Nephron (organoid): Measurements from ENCODE around the gene LHX4.

Source experiments
- H3K27ac Mint-ChIP-seq, 3 experiments: 2 replicates each; pipeline ENCODE4 v1.8.0; 2020; ENCODE audit warnings: mixed read lengths in 3 of 3, mild to moderate bottlenecking in 2 of 3, moderate library complexity in 1 of 3
- H3K27me3 Mint-ChIP-seq: 2 replicates; pipeline ENCODE4 v1.8.0; 2021; ENCODE audit warnings: low read depth, mild to moderate bottlenecking, moderate library complexity, mixed read lengths
- H3K36me3 Mint-ChIP-seq: 2 replicates; pipeline ENCODE4 v1.8.0; 2020; ENCODE audit warnings: low read depth, mixed read lengths
- H3K4me1 Mint-ChIP-seq: 2 replicates; pipeline ENCODE4 v1.8.0; 2020; ENCODE audit warnings: mixed read lengths
- H3K4me3 Mint-ChIP-seq, 3 experiments: 2 replicates each; pipeline ENCODE4 v1.8.0; 2020; ENCODE audit warnings: mild to moderate bottlenecking in 3 of 3, mixed read lengths in 3 of 3, moderate library complexity in 2 of 3
- H3K9me3 Mint-ChIP-seq: 2 replicates; pipeline ENCODE4 v1.8.0; 2020; ENCODE audit warnings: mixed read lengths
- TF ChIP-seq, protein P1 (sequence below), 3 experiments: fragments of 200-600 bp; sonication (generic); IDR thresholded peaks; one replicate each; pipeline ENCODE4 v1.5.0; 2021; ENCODE audit warnings: antibody characterized with exemption in 3 of 3; ENCODE audit not compliant: unreplicated experiment in 3 of 3

LHX4 gene

DNA sequence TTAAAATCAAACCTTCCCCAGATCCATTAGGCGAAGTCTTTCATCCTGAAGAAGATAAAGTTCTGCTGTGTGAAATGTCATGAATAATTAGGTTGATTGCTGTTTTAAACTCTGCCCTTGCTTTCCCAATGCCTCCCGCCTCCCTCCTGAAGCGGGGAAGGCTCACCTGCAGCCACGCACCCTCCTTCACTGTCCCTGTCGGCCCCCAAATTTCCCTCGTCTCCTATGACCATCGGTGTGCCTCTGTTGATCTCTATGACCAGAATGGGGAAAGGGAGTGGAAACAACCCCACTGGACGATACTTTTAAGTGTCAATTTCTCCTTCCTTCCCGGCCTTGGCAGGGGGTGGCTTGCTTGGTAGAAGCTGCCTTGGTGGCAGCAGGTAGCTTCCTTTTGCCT, 35.1 kb downstream of the LHX4 start:
- H3K4me1 Mint-ChIP-seq: peaks cover 34% of the 10 kb centered on the region
- H3K27ac Mint-ChIP-seq: no peak overlapping the region
- H3K36me3 Mint-ChIP-seq: no peaks in the 10 kb centered on the region
- H3K9me3 Mint-ChIP-seq: no peaks in the 10 kb centered on the region
- H3K4me3 Mint-ChIP-seq: no peak overlapping the region
- TF ChIP-seq, protein P1, sequence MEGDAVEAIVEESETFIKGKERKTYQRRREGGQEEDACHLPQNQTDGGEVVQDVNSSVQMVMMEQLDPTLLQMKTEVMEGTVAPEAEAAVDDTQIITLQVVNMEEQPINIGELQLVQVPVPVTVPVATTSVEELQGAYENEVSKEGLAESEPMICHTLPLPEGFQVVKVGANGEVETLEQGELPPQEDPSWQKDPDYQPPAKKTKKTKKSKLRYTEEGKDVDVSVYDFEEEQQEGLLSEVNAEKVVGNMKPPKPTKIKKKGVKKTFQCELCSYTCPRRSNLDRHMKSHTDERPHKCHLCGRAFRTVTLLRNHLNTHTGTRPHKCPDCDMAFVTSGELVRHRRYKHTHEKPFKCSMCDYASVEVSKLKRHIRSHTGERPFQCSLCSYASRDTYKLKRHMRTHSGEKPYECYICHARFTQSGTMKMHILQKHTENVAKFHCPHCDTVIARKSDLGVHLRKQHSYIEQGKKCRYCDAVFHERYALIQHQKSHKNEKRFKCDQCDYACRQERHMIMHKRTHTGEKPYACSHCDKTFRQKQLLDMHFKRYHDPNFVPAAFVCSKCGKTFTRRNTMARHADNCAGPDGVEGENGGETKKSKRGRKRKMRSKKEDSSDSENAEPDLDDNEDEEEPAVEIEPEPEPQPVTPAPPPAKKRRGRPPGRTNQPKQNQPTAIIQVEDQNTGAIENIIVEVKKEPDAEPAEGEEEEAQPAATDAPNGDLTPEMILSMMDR (IDR thresholded peaks at IDR 0.05; ENCODE audit: unreplicated experiment in 3 of 3): no peak
- H3K27me3 Mint-ChIP-seq: peaks cover 38% of the 10 kb centered on the region

DNA sequence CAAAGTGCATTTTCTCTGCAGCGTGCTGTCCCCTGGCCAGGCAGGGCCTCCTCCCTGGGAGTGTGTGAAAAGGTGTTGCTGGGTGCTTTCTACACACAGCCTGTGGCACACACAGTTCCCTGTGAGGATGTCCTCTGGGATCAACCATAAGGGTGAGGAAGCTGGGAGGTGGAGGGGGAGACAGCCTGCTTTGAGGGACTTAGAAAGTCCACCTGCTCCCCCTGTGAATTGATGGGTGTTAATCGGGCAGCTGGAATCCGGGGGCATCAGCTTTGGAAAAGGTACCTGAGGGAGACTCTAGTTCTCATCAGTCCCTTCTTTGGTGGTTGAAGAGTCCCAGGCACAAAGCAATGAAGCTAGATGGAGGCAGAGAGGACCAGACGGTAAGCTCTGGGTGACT, 35.8 kb downstream of the LHX4 start:
- H3K4me3 Mint-ChIP-seq: no peak overlapping the region

DNA sequence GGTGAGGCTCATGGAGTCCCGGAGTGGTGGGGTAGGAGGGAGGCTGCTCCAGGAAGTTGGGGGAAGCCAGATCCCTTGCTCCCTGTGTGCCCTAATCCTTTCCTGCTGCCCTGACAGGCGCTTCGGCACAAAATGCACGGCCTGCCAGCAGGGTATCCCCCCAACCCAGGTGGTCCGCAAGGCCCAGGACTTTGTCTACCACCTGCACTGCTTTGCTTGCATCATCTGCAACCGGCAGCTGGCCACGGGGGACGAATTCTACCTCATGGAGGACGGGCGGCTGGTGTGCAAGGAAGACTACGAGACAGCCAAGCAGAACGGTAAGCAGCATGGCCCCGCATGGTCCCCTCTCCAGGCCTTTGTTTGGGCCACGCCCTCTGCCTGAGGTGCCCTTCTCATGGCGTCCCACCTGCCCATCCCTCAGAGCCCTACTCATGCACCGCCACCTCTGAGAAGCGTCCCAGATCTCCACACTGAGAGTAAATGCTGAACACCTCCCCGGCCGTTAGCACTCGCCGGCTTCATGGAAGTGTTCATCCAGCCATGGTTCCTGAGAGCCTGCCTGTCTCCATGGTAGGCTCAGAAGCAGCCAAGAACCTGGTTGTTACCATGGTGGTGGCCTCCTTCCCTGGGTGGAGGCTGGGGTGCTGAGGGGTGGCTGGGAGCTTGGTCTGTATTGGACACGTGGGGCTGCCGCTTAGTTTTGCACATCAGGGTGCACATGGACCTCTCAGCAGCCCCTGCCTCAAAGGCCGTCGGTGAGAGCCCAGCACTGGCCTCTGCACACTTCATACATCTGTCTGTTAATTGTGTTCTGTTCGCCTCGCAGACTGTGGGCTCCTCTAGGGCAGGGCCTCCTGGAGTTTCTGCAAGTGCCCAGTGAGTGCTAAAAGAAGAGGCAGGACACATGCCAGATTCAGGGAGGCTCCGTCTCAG, 36.5 kb downstream of the LHX4 start:
- H3K36me3 Mint-ChIP-seq: peaks cover under 1% of the 10 kb centered on the region
- TF ChIP-seq, protein P1 (IDR thresholded peaks at IDR 0.05; ENCODE audit: unreplicated experiment in 3 of 3): no peak
- H3K27ac Mint-ChIP-seq: no peak overlapping the region
- no peaks in the 10 kb centered on the region for H3K9me3 Mint-ChIP-seq
- peaks cover 26% of the 10 kb centered on the region for H3K27me3 Mint-ChIP-seq
- H3K4me1 Mint-ChIP-seq: peaks cover 46% of the 10 kb centered on the region
- no peak overlapping the region for H3K4me3 Mint-ChIP-seq

More for the DNA sequence above, 35.8 kb downstream of the LHX4 start:
- Mint-ChIP-seq H3K27ac (no peak overlapping the region), H3K36me3 (no peaks in the 10 kb centered on the region), H3K4me1 (peaks cover 40% of the 10 kb centered on the region), H3K9me3 (no peaks in the 10 kb centered on the region), H3K27me3 (peaks cover 33% of the 10 kb centered on the region)
- TF ChIP-seq, protein P1 (IDR thresholded peaks at IDR 0.05; ENCODE audit: unreplicated experiment in 3 of 3): no peak

DNA sequence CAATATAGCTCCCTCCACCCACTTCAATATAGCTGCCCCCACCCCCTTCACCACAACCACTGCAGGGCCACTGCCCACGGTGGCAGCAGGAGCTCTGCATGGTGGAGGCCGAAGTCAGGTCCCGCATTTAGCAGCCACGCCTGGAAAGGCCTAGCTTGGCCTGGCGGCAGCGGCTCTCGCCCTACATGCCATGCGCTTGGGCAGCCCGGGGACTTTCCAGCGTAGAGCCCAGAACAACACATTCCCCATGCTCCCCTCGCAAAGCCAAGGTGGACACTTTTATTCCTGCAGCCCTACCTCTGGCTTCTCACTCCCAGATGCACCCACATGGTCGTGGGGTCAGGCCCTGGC, 37.1 kb downstream of the LHX4 start:
- TF ChIP-seq, protein P1 (IDR thresholded peaks at IDR 0.05; ENCODE audit: unreplicated experiment in 3 of 3): no peak
- no peak overlapping the region for H3K27ac Mint-ChIP-seq
- H3K27me3 Mint-ChIP-seq: peaks cover 21% of the 10 kb centered on the region
- H3K4me1 Mint-ChIP-seq: peaks cover 48% of the 10 kb centered on the region
- no peaks in the 10 kb centered on the region for H3K9me3 Mint-ChIP-seq
- no peak overlapping the region for H3K4me3 Mint-ChIP-seq
- peaks cover 4% of the 10 kb centered on the region for H3K36me3 Mint-ChIP-seq

DNA sequence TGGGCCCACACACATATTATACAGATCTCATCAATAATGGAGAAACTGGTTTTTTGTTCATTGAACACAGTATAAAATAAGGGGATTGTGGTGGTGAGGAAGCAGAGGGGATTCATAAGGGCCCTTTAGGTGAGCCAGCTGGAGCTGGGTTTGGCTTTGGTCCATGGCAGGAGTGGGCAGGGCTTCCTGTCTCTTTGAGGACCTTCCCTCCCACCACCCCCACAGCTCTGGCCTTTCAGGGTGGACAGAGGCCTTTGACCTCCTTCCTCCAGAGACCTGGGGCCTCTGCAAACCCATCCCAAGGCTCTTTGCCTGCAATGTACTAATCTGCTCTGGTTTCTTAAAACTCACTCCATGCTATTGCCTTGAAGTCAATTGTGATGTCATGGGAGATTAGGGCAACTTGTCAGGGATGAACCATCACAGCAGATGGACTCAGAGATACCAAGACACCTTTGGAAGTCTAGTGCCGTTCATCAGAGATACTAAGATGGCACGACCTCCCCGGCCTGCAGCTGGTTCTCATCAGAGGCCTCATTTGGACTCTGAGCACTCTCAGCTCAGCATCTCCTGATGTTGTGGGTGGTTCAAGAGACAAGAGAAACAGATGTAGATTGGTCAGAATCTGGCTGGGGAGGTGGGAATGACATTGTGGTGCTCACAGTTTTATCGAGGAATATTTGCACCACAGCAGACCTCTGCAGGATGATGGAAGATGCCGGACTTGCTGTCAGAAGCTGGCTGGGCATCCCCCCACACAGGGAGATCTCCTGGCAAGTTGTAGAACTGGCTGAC, 37.9 kb downstream of the LHX4 start:
- TF ChIP-seq, protein P1 (IDR thresholded peaks at IDR 0.05; ENCODE audit: unreplicated experiment in 3 of 3): no peak
- peak overlapping the region in 2 of 3 experiments; percentile 4 to 40 for H3K27ac Mint-ChIP-seq
- H3K4me1 Mint-ChIP-seq: peaks cover 44% of the 10 kb centered on the region
- H3K36me3 Mint-ChIP-seq: peaks cover 4% of the 10 kb centered on the region
- H3K9me3 Mint-ChIP-seq: no peaks in the 10 kb centered on the region
- H3K27me3 Mint-ChIP-seq: peaks cover 18% of the 10 kb centered on the region
- H3K4me3 Mint-ChIP-seq: peak overlapping the region in 1 of 3 experiments; percentile 0
